ENCODE results near the gene PHKG1.
"Not testable (repeated sequence)": the region's sequence is repeated elsewhere in the genome, so short reads cannot be mapped to it uniquely, and the experiment has no call there.

The PHKG1 gene

DNA sequence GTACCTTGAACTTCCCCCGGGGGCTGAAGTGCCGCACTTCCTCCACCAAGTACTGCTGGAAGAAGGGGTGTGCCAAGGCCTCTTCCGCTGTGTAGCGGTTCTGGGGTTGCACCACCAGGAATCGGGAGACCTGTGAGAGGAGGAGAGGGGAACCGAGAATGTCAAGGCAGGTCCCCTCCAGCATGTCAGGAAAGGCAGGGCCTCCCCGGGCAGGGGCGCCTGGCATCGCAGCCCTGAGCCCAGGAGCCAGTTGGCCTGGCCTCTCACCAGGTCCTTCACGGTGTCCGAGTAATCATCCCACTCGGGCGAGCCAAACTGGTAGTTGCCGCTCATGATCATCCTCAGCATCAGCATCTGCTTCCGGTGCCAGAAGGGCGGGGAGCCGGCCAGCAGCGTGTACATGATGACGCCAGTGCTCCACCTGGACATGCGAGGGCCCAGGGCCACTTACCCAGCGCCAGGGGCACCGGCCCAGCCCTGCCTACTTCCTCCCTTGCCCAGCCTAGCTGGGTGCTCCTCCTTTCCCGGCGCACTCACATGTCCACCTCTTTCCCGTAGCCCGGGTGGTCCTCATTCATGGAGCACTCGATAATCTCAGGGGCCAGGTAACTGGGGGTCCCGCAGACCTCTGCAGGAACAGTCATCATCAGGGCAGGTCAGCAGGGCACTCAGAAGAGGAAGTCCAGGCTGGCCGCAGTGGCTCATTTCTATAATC is 11.0 kb downstream of the PHKG1 start:
- DNase-seq, result no peak

GRCh38 chr7:56080726-56081435 is 11.9 kb downstream of the PHKG1 start:
- not testable (repeated sequence) for DNase-seq

- no peak for DNase-seq
Observed at GRCh38 chr7:56079450-56080185, 13.1 kb downstream of the PHKG1 start.

GRCh38 chr7:56078196-56078595 is 14.6 kb downstream of the PHKG1 start:
- DNase-seq, result no peak

DNA sequence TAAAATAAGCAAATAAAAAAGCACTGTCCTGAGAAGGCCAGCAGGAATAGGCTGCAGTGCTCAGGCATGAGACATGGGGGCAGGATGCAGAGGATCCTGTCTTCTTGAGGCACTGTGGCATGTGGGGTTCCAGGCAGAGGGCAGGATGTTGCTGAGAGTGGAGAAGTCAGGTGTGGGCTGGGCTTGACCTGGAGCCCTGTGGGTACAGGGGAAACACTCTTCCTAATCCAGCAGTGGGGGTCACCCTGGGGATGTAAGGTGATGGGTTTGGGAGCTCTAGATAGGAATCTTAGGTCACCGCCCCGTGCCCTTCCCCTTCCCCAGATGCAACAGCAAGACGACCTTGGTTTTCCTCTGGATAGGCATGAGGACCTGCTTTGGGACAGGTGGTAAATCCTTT is 15.1 kb downstream of the PHKG1 start:
- no peak for DNase-seq

- peak; percentile 75 for DNase-seq
Observed at GRCh38 chr7:56074371-56074791, 18.4 kb downstream of the PHKG1 start.

- not testable (repeated sequence) for DNase-seq
Observed at GRCh38 chr7:56066376-56066775, 26.4 kb downstream of the PHKG1 start.

- peak; percentile 92 for DNase-seq
Observed at GRCh38 chr7:56063882-56064625, 28.7 kb downstream of the PHKG1 start, which contains the start of gene SUMF2. TSS of gene SUMF2 (plus strand) at chr7:56064286. CDS start at chr7:56064312, 26 bp downstream.

- DNase-seq, result no peak
Observed at GRCh38 chr7:56063500-56063881, 29.3 kb downstream of the PHKG1 start.

DNA sequence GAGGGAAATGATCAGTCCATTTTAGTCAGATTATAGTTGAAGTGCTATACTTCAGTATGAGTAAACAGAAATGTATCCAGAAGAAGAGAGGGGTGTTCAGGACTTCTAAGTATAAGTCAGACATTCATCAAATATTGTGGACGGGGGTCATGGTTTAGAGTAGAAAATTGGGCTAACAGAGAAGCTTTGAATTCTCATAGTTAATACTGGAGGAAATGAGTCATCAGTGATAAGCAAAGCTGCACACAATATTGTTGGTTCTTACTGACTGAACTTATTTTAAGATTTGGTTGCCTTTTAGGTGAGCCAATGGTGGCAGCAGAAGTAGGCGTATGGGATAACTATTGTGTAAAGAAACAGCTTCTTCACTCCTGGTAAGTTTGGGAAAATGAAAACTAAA is 30.4 kb downstream of the PHKG1 start:
- DNase-seq, result peak; percentile 46

DNA sequence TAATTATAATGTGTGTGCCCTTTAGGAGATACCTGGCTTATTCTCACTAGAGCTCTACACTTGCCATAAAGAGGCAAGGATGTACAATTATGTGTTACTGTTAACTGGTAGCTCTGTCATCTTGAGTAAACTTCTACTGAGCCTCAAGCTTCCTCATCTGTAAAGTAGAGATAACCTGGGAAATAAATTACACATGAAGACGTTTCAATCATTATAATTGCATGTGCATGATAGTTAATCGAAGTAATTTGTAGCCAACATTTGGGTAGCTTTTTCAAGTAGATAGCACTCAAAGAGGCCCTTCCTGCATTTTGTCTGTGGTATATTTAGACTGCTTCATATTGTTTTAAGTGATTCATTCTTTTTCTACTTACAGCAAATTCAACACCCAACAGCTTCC is 38.8 kb downstream of the PHKG1 start:
- no peak for DNase-seq

- DNase-seq, result no peak
Observed at GRCh38 chr7:56053379-56053778, 39.4 kb downstream of the PHKG1 start.

DNA sequence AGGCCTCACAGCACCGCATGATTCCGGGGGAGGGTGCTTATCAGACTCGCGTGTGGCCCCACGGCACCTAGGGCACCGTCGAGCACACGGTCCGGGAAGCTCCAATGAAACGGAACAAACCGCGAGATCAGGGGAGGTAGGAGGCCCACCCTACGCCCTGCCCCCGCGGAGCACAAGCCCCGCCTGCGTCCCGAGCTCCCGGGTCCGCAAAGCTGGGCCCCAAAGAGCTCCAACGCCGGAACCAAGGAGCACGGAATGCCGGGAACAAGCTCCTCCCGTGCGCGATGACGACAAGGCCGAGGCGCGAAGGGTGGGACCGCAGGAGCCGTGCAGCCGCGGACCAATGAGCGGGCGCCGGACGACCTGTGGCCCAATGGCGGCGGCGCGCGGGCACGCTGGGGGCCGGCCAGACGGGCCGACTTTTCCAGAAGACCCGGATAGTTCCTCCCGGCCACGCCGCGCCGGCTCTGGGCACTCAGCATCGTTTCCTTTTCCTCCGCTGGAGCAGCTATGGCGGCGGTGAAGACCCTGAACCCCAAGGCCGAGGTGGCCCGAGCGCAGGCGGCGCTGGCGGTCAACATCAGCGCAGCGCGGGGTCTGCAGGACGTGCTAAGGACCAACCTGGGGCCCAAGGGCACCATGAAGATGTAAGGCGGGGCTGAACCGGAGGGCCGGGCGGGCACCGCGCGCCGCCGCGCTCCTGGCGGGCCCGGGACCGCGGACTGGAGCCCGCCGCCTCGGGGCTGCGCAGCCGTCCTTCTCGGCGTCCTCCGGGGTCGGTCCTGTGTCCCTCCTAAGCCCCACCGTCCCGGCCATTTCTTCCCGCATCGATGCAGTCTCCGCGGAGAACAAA is 41.2 kb downstream of the PHKG1 start, which contains the start of the genes CCT6A and PSPH:
Gene CCT6A (plus strand): TSS at position 427 of the 853 bp plus-strand sequence. CDS start 84 bp downstream, at position 511.
Gene PSPH (minus strand): TSS at position 106 of the 853 bp plus-strand sequence. CDS start 30,232 bp downstream, outside the sequence.
- DNase-seq, result peak; percentile 97

GRCh38 chr7:56051053-56051338 is 41.8 kb downstream of the PHKG1 start:
- DNase-seq, result no peak

GRCh38 chr7:56048763-56049162 is 44.0 kb downstream of the PHKG1 start:
- not testable (repeated sequence) for DNase-seq

DNA sequence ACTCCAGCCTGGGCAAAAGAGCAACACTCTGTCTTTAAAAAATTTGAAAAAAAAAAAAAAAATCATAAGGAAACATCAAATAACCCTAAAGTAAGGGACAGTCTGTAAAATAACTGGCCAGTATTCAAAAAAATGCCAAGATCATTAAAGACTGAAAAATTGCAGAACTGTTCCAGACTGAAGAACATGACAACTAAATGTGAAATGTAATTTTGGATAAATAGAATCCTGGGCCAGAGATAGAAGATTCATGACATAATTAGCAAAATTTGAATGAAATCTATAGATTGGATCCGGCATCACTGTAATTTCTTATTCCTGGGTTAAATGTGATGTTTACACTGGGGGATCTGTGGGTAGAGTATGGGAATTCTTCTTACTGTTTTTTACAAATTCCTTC is 44.5 kb downstream of the PHKG1 start:
- DNase-seq, result no peak

DNA sequence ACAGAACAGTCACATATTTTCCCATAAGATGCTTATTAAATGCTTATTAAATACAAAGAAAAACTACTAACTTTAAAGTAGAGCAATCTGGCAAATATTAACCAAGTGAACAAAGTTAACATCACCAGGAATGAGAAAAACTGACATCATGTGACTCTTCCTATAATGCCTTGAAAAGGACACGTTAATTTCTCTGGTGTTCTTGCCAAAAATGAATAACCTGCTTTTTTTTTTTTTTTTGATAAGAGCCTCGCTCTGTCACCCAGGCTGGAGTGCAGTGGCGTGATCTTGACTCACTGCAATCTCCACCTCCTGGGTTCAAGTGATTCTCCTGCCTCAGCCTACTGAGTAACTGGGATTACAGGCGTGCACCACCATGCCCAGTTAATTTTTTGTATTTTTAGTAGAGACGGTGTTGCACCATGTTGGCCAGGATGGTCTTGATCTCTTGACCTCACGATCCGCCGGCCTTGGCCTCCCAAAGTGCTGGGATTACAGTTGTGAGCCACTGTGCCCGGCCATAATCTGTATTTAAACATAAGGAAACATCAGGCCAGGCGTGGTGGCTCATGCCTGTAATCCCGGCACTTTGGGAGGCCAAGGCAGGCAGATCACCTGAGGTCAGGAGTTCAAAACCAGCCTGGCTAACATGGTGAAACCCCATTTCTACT is 45.2 kb downstream of the PHKG1 start:
- not testable (repeated sequence) for DNase-seq

GRCh38 chr7:56046721-56047445 is 45.9 kb downstream of the PHKG1 start:
- DNase-seq, result no peak

DNA sequence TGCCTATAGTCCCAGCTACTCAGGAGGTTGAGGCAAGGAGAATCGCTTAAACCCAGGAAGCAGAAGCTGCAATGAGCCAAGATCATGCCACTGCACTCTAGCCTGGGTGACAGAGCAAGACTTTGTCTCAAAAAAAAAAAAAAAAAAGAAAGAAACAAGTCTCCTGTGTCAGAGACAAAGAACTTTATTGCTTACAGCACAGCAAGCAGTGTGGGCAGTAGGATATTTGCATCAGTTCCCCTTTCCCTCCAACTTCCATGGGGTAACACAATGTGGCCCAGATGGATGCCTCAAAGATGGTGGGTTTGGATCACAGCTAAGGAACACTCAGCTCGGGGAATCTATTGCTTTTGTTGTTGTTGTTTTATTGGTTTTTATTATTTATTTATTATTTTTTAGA is 47.0 kb downstream of the PHKG1 start:
- not testable (repeated sequence) for DNase-seq

GRCh38 chr7:56040730-56041129 is 52.0 kb downstream of the PHKG1 start:
- DNase-seq, result no peak

Measured in activated CD4-positive, alpha-beta T cell treated with anti-CD3 and anti-CD28 coated beads, Interleukin-2, amount 50 U/mL, for 16 hours (primary cell).